C4-2B (cell line): ENCODE data around the gene PARVB.

Experiments used
- H3K27ac ChIP-seq: fragments of 450-650 bp; 2 replicates; pipeline ENCODE4 v1.5.1; 2017
- CTCF ChIP-seq: fragments of 450-650 bp; conservative IDR thresholded peaks from 2 replicates; pipeline ENCODE4 v1.5.1; 2017; ENCODE audit warnings: mild to moderate bottlenecking
- ZFX ChIP-seq: fragments of 450-650 bp; IDR thresholded peaks from 2 replicates; pipeline ENCODE4 v1.6.1; 2017

Gene PARVB

GRCh38 chr22:43994006-43994405, 30.1 kb upstream of the PARVB start:
- TF ChIP-seq CTCF = no peak
- TF ChIP-seq ZFX = no peak
- H3K27ac ChIP-seq = peak overlapping the region; percentile 32; the same call in 1 of the 2 replicates

- H3K27ac ChIP-seq = peak overlapping the region; percentile 32; the same call in 1 of the 2 replicates
- TF ChIP-seq ZFX = no peak
- TF ChIP-seq CTCF = no peak
These were observed 29.7 kb upstream of the PARVB start for GRCh38 chr22:43994416-43994815.

- no peak for TF ChIP-seq ZFX
- TF ChIP-seq CTCF = no peak
These were observed 28.9 kb upstream of the PARVB start for GRCh38 chr22:43995057-43995685.

GRCh38 chr22:43995798-43996169, 28.3 kb upstream of the PARVB start:
- H3K27ac ChIP-seq = no peak overlapping the region
- TF ChIP-seq ZFX = no peak
- TF ChIP-seq CTCF = no peak

More at GRCh38 chr22:43995057-43995685, 28.9 kb upstream of the PARVB start:
- no peak overlapping the region for H3K27ac ChIP-seq

GRCh38 chr22:43996170-43996980, 27.7 kb upstream of the PARVB start:
- no peak overlapping the region for H3K27ac ChIP-seq

GRCh38 chr22:43996981-43997265, 27.2 kb upstream of the PARVB start:
- TF ChIP-seq CTCF (no peak), ZFX (no peak)
- no peak overlapping the region for H3K27ac ChIP-seq

More at GRCh38 chr22:43996170-43996980, 27.7 kb upstream of the PARVB start:
- no peak for TF ChIP-seq ZFX
- TF ChIP-seq CTCF = no peak

- H3K27ac ChIP-seq = no peak overlapping the region
- no peak for TF ChIP-seq ZFX
- TF ChIP-seq CTCF = no peak
These were observed 25.3 kb upstream of the PARVB start for GRCh38 chr22:43998679-43999264.
